Transverse colon (tissue), 4 donors: ENCODE results near the gene PITPNC1. TPM values are rescaled to one million over a fixed set of nuclear protein-coding genes. Genes with fewer than 3 reads are reported as not detected.

ENCODE experiments used
- DNase-seq: peaks from one replicate; pipeline ENCODE4 v3.0.0-alpha.2; 2019
- H3K27ac ChIP-seq, 4 donors: fragments of 200-600 bp; sonication (generic); 2 replicates each; pipeline ENCODE4 v1.5.1; 2016 to 2018; ENCODE audit warnings: inconsistent platforms in 4 of 4
- H3K27me3 ChIP-seq: fragments of 200-600 bp; sonication (generic); 2 replicates; pipeline ENCODE4 v1.5.1; 2017; ENCODE audit warnings: inconsistent platforms
- H3K36me3 ChIP-seq, 4 donors: fragments of 200-600 bp; sonication (generic); 2 replicates each; pipeline ENCODE4 v1.5.1; 2017 to 2019; ENCODE audit warnings: inconsistent platforms in 4 of 4
- H3K4me1 ChIP-seq, 4 donors: fragments of 200-600 bp; sonication (generic); 2 replicates each; pipeline ENCODE4 v1.5.1; 2017 to 2020; ENCODE audit warnings: inconsistent platforms in 4 of 4
- H3K4me3 ChIP-seq, 4 donors: fragments of 200-600 bp; sonication (generic); 1 replicate in 1 of 4; 2 replicates in 3 of 4; pipeline versions ENCODE4 v1.5.1 to v1.6.1; 2017 to 2019; ENCODE audit warnings: inconsistent platforms in 4 of 4
- H3K9me3 ChIP-seq, 2 donors: fragments of 200-600 bp; sonication (generic); 2 replicates each; pipeline ENCODE4 v1.5.1; 2017 to 2019; ENCODE audit warnings: inconsistent platforms in 2 of 2
- CTCF ChIP-seq, 5 experiments: fragments of 200-600 bp in 3 of 5; fragments of 450-650 bp in 2 of 5; sonication (generic) in 3 of 5; IDR thresholded peaks; 1 replicate in 2 of 5; 2 replicates in 3 of 5; pipeline ENCODE4 v1.5.1; 2016 to 2017; ENCODE audit warnings: antibody characterized with exemption in 5 of 5, inconsistent platforms in 3 of 5, mild to moderate bottlenecking in 2 of 5, moderate library complexity in 1 of 5
- EP300 ChIP-seq: sonication (generic); formaldehyde crosslinking; IDR thresholded peaks from one replicate; pipeline ENCODE4 v1.6.1; 2017; ENCODE audit warnings: antibody characterized with exemption, low read depth
- POLR2A ChIP-seq: fragments of 450-650 bp; IDR thresholded peaks from one replicate; pipeline ENCODE4 v1.6.1; 2016; ENCODE audit warnings: antibody characterized with exemption, mild to moderate bottlenecking, moderate library complexity
- POLR2AphosphoS5 ChIP-seq, 3 donors: sonication (generic); formaldehyde crosslinking; IDR thresholded peaks; one replicate each; pipeline ENCODE4 v1.6.1; 2016; ENCODE audit warnings: antibody characterized with exemption in 3 of 3
- WGBS, 2 donors: methylation state at CpG; one replicate each; pipeline ENCODE4 v1.1.5; 2018; ENCODE audit warnings: low coverage in 1 of 2; 5-methylcytosine and 5-hydroxymethylcytosine counted together
- in situ Hi-C, 4 donors: fragments of 200-750 bp; cut with MboI; loops; one replicate each; pipeline versions ENCODE4 v1.15.0 to v1.15.1; 2017; ENCODE audit warnings: low sequenced_read_pairs in 3 of 4, low pct_ligation_motif_present in 1 of 4, low pct_unique_long_range_greater_than_20kb in 1 of 4
- intact Hi-C: fragments of 100-400 bp; cut with DNase I; formaldehyde crosslinking; loops from one replicate; pipeline ENCODE4 v1.15.1; 2023; ENCODE audit warnings: low total_unique reads
- total RNA-seq, 4 donors: library from RNA; depleted of rRNA; stranded (reverse); fragments of >200 nt; gene quantifications; one replicate each; pipeline ENCODE4 v1.1.0, GENCODE V29; 2016

PITPNC1 gene
- total RNA-seq, 4 donors from 2014 or later, result 1.6 to 10.3 (median 4.0) TPM

DNA sequence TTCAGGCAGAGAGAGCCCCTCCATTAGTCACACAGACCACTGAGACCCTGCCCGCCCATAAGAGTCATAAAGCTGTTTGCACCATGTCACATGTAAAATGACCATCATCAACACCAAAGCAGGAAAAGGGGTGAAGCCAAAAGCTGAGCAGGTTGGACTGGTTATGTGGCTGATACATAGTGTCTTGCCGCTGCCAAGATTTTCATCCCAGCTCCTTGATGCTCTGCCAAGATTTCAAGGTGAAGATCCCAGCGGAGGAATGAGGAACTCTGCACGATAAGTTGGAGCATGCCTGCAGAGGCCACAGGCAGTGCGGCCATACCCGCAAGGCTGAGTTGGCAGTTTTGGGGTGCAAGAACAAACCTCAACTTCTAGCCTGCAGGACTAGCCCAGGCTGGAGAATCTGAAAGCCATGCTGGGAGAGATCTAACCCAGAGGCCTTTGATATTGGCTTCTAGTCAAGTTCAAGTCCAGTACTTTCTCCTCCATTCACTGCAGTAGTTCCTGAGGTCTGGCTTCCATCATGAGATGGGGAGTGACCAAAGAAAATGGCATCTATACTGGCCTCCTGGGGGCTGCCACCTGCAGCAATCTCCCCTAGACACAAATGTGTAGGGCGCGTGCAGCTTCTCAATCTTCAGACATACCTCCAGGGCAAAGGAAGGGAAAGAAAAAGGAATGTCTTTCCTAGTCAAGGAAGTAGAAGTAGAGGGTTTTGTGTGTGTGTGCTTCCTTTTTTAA lies 261.0 kb downstream of the PITPNC1 start:
- peak; percentile 47 for DNase-seq
- Histone ChIP-seq H3K27ac (no peak overlapping the region), H3K36me3 (no peaks in the 10 kb centered on the region), H3K27me3 (no peaks in the 10 kb centered on the region), H3K4me1 (no peaks in the 10 kb centered on the region), H3K4me3 (no peak overlapping the region), H3K9me3 (no peaks in the 10 kb centered on the region)
- intact Hi-C loops, result no loop called here
- TF ChIP-seq POLR2AphosphoS5 (IDR thresholded peaks at IDR 0.05) (no peak), CTCF (IDR thresholded peaks at IDR 0.05) (no peak), POLR2A (no peak), EP300 (no peak)
- in situ Hi-C loops, result no loop called here
- WGBS, 2 donors, result 20 to 57% methylated on average over 1 to 8 of the region's 8 CpGs

GRCh38 chr17:67638871-67639270 lies 261.8 kb downstream of the PITPNC1 start:
- no peaks in the 10 kb centered on the region for H3K27me3 ChIP-seq
- 87% methylated on average over 4 of the region's 4 CpGs; no CpG with 5 or more reads in 1 of the 2 donors for WGBS, 2 donors
- no peaks in the 10 kb centered on the region for H3K9me3 ChIP-seq
- no peak for DNase-seq
- H3K27ac ChIP-seq, result no peak overlapping the region
- TF ChIP-seq POLR2AphosphoS5 (IDR thresholded peaks at IDR 0.05), result no peak
- in situ Hi-C loops, result no loop called here
- intact Hi-C loops, result no loop called here
- H3K4me3 ChIP-seq, result no peak overlapping the region
- no peaks in the 10 kb centered on the region for H3K4me1 ChIP-seq
- no peaks in the 10 kb centered on the region for H3K36me3 ChIP-seq

DNA sequence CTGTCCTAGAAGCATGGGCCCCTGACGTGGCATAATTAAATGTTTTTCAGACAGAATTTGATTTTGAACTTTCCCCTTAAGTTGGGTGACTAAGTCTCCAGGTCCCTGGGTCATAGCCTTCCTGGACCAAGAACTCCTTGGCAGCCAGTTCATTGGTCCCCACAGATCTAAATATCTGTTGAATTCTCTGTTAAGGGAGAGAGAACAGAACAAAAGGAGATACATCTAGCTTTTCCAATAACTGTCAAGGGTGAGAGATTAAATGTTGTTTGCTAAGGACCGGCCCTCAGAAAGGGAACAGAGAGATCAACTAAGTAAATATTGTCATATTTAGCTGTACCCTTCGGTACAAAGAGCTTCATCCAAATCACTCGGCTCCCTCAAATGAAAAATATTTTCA lies 262.5 kb downstream of the PITPNC1 start:
- in situ Hi-C loops, result no loop called here
- 38 to 48% methylated on average over 4 of the region's 4 CpGs for WGBS, 2 donors
- no peaks in the 10 kb centered on the region for H3K27me3 ChIP-seq
- no peaks in the 10 kb centered on the region for H3K4me1 ChIP-seq
- intact Hi-C loops, result no loop called here
- DNase-seq, result no peak
- no peaks in the 10 kb centered on the region for H3K9me3 ChIP-seq
- H3K27ac ChIP-seq, result no peak overlapping the region
- H3K4me3 ChIP-seq, result no peak overlapping the region
- TF ChIP-seq CTCF (IDR thresholded peaks at IDR 0.05), result no peak
- TF ChIP-seq POLR2AphosphoS5 (IDR thresholded peaks at IDR 0.05), result no peak
- no peak for TF ChIP-seq POLR2A
- no peak for TF ChIP-seq EP300
- no peaks in the 10 kb centered on the region for H3K36me3 ChIP-seq

DNA sequence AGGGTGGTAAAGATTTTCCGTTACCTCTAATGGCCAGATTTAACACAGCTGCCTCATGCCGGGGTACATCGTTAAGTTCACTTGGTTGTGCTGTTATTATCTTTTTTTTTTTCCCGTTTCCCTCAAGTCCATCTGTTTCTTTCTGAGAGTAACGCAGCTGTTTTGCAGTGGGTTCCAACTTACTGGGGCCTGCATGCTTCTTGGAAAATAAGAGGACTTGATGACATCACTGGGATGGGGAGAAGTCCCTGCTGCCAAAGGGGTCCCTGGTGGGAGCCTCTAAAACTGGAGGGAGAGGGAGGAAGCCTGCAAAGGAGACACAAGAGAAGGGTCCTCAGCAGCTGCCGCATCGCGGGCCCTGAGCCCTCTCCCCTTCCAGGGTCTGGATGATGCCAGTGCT lies 262.9 kb downstream of the PITPNC1 start:
- TF ChIP-seq POLR2AphosphoS5 (IDR thresholded peaks at IDR 0.05) (no peak), CTCF (IDR thresholded peaks at IDR 0.05) (no peak), EP300 (no peak), POLR2A (no peak)

DNA sequence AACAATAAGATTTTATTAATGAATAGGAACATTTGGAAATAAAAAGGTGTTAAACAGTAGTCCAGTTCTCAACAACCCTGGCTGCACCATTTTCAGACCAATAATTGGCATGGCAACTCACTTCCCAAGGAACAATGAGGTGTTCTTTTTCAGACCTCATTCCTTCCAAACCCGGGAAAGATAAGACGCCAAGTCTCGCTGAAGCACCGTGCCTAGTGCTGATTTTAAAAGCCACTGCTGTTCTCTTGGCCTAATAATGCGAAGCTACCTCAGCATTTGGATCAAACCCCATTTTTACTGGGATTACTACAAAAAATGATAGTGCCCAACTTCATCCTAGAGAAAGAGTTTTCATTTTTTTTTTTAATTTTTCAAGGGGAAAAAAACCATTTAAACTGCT lies 265.4 kb downstream of the PITPNC1 start:
- intact Hi-C loops (no loop called here), in situ Hi-C loops (no loop called here)
- no peaks in the 10 kb centered on the region for H3K27me3 ChIP-seq
- no peaks in the 10 kb centered on the region for H3K9me3 ChIP-seq
- H3K4me3 ChIP-seq, result no peak overlapping the region
- no peaks in the 10 kb centered on the region for H3K4me1 ChIP-seq
- no peak for TF ChIP-seq CTCF (IDR thresholded peaks at IDR 0.05)
- TF ChIP-seq EP300, result no peak
- no peak for TF ChIP-seq POLR2AphosphoS5 (IDR thresholded peaks at IDR 0.05)
- TF ChIP-seq POLR2A, result no peak
- H3K36me3 ChIP-seq, result no peaks in the 10 kb centered on the region
- no peak overlapping the region for H3K27ac ChIP-seq
- no peak for DNase-seq
- WGBS, 2 donors, result 92 to 96% methylated on average over 4 to 5 of the region's 5 CpGs

More for the DNA sequence above, 262.9 kb downstream of the PITPNC1 start:
- no peak for DNase-seq
- intact Hi-C loops, result no loop called here
- Histone ChIP-seq H3K36me3 (no peaks in the 10 kb centered on the region), H3K4me1 (no peaks in the 10 kb centered on the region), H3K4me3 (no peak overlapping the region), H3K27ac (no peak overlapping the region), H3K27me3 (no peaks in the 10 kb centered on the region), H3K9me3 (no peaks in the 10 kb centered on the region)
- in situ Hi-C loops, result no loop called here
- 56 to 70% methylated on average over 4 to 8 of the region's 8 CpGs for WGBS, 2 donors
